DOHH2 (cell line): ENCODE data around the gene KRT80.

Experiments
- H3F3A ChIP-seq: fragments of 200-600 bp; sonication (generic), shearing (Covaris generic); 2 replicates; pipeline ENCODE4 v1.6.0; 2016; ENCODE audit warnings: antibody characterized with exemption, mild to moderate bottlenecking; ENCODE audit not compliant: control insufficient read depth, insufficient read depth
- H3K27ac ChIP-seq: fragments of 200-600 bp; sonication (generic); 2 replicates; pipeline ENCODE4 v1.5.1; 2014; ENCODE audit warnings: low read depth, mild to moderate bottlenecking, low read length, moderate library complexity
- H3K27me3 ChIP-seq: fragments of 200-600 bp; sonication (generic); 2 replicates; pipeline ENCODE4 v1.6.1; 2014; ENCODE audit warnings: mild to moderate bottlenecking, low read length, mixed read lengths; ENCODE audit not compliant: control insufficient read depth
- H3K36me3 ChIP-seq: fragments of 200-600 bp; sonication (generic); 2 replicates; pipeline ENCODE4 v1.6.1; 2014; ENCODE audit warnings: mild to moderate bottlenecking, low read length, moderate library complexity, mixed read lengths; ENCODE audit not compliant: control insufficient read depth
- H3K4me1 ChIP-seq: fragments of 200-600 bp; sonication (generic); 2 replicates; pipeline ENCODE4 v1.6.1; 2014; ENCODE audit warnings: mild to moderate bottlenecking, low read length, mixed read lengths; ENCODE audit not compliant: control insufficient read depth
- H3K4me2 ChIP-seq: fragments of 200-600 bp; sonication (generic); 2 replicates; pipeline ENCODE4 v1.6.0; 2014; ENCODE audit warnings: mild to moderate bottlenecking, low read length, moderate library complexity
- H3K4me3 ChIP-seq: fragments of 200-600 bp; sonication (generic); 2 replicates; pipeline ENCODE4 v1.5.1; 2014; ENCODE audit warnings: mild to moderate bottlenecking, low read length, mixed read lengths
- H3K79me2 ChIP-seq: fragments of 200-600 bp; sonication (generic); 2 replicates; pipeline ENCODE4 v1.6.1; 2014; ENCODE audit warnings: mild to moderate bottlenecking, low read length, mixed read lengths; ENCODE audit not compliant: control insufficient read depth
- H3K9me2 ChIP-seq: fragments of 200-600 bp; sonication (generic); replicated peaks from 2 replicates; pipeline ENCODE4 v1.6.1; 2014; ENCODE audit warnings: mild to moderate bottlenecking, low read length, mixed read lengths; ENCODE audit not compliant: control insufficient read depth
- H3K9me3 ChIP-seq: fragments of 200-600 bp; sonication (generic); 2 replicates; pipeline ENCODE4 v1.6.1; 2014; ENCODE audit warnings: antibody characterized with exemption, low read length, mixed read lengths; ENCODE audit not compliant: control insufficient read depth, insufficient read depth
- H4K20me1 ChIP-seq: fragments of 200-600 bp; sonication (generic); 2 replicates; pipeline ENCODE4 v1.6.0; 2014; ENCODE audit warnings: low read depth, mild to moderate bottlenecking, antibody characterized with exemption, low read length, moderate library complexity; ENCODE audit not compliant: control insufficient read depth, insufficient read depth
- CTCF ChIP-seq: fragments of 200-600 bp; sonication (generic); IDR thresholded peaks from one replicate; pipeline ENCODE4 v1.5.1; 2014; ENCODE audit warnings: antibody characterized with exemption, mild to moderate bottlenecking, low read depth, low read length; ENCODE audit not compliant: poor library complexity, severe bottlenecking
- EZH2phosphoT487 ChIP-seq: fragments of 200-600 bp; sonication (generic); IDR thresholded peaks from 2 replicates; pipeline ENCODE4 v1.6.1; 2017; ENCODE audit warnings: borderline replicate concordance, mild to moderate bottlenecking, antibody characterized with exemption, low read length, moderate library complexity, mixed read lengths

The KRT80 gene

GRCh38 chr12:52132754-52133161, 59.1 kb downstream of the KRT80 start:
- H4K20me1 ChIP-seq: no peaks in the 10 kb centered on the region
- no peak overlapping the region for H3K27ac ChIP-seq
- no peak overlapping the region for H3K4me3 ChIP-seq
- H3K9me2 ChIP-seq: no peaks in the 10 kb centered on the region
- H3K4me2 ChIP-seq: no peak overlapping the region
- H3F3A ChIP-seq: no peaks in the 10 kb centered on the region
- H3K27me3 ChIP-seq: peaks cover 8% of the 10 kb centered on the region; the same call in 1 of the 2 replicates
- no peaks in the 10 kb centered on the region for H3K79me2 ChIP-seq
- H3K4me1 ChIP-seq: no peaks in the 10 kb centered on the region
- no peaks in the 10 kb centered on the region for H3K36me3 ChIP-seq
- TF ChIP-seq EZH2phosphoT487: no peak
- TF ChIP-seq CTCF: no peak
- H3K9me3 ChIP-seq: no peaks in the 10 kb centered on the region

- Histone ChIP-seq H3K4me3 (no peak overlapping the region), H3K4me1 (no peaks in the 10 kb centered on the region), H3K9me2 (no peaks in the 10 kb centered on the region), H4K20me1 (no peaks in the 10 kb centered on the region), H3F3A (no peaks in the 10 kb centered on the region), H3K4me2 (no peak overlapping the region), H3K9me3 (no peaks in the 10 kb centered on the region), H3K27me3 (peaks cover 6% of the 10 kb centered on the region; the same call in 1 of the 2 replicates), H3K79me2 (no peaks in the 10 kb centered on the region), H3K36me3 (no peaks in the 10 kb centered on the region), H3K27ac (no peak overlapping the region)
- no peak for TF ChIP-seq EZH2phosphoT487
- TF ChIP-seq CTCF: no peak
Observed at GRCh38 chr12:52130711-52131110, 61.1 kb downstream of the KRT80 start.

GRCh38 chr12:52127683-52128450, 63.9 kb downstream of the KRT80 start:
- TF ChIP-seq EZH2phosphoT487: no peak
- TF ChIP-seq CTCF: no peak
- H3K9me2 ChIP-seq: no peaks in the 10 kb centered on the region
- H3K4me1 ChIP-seq: peaks cover 19% of the 10 kb centered on the region
- no peaks in the 10 kb centered on the region for H3K79me2 ChIP-seq
- H3K27ac ChIP-seq: no peak overlapping the region
- no peaks in the 10 kb centered on the region for H3K9me3 ChIP-seq
- H3K4me2 ChIP-seq: no peak overlapping the region
- peaks cover 4% of the 10 kb centered on the region; the same call in 1 of the 2 replicates for H3K27me3 ChIP-seq
- no peak overlapping the region for H3K4me3 ChIP-seq
- no peaks in the 10 kb centered on the region for H3F3A ChIP-seq
- H3K36me3 ChIP-seq: no peaks in the 10 kb centered on the region
- H4K20me1 ChIP-seq: no peaks in the 10 kb centered on the region
